Liver (tissue), 9 donors: ENCODE results near the gene KDM2A. TPM values are rescaled to one million over a fixed set of nuclear protein-coding genes. Genes with fewer than 3 reads are reported as not detected.
A peak's percentile ranks its signal among the peaks of the same experiment; 100 is the strongest.

Source experiments
- DNase-seq: peaks from one replicate; pipeline ENCODE4 v3.0.0-alpha.2; 2017; ENCODE audit warnings: low spot score
- H3K27ac ChIP-seq, 2 donors: one replicate each; pipeline ENCODE4 v1.7.0; 2013; ENCODE audit warnings: inconsistent platforms in 2 of 2, low read length in 2 of 2, control low read depth in 1 of 2, low read depth in 1 of 2, mild to moderate bottlenecking in 1 of 2
- H3K27me3 ChIP-seq, 4 donors: one replicate each; pipeline versions ENCODE4 v1.6.1 to v1.7.0; 2013; ENCODE audit warnings: low read length in 3 of 4, inconsistent platforms in 1 of 4, mild to moderate bottlenecking in 1 of 4, moderate library complexity in 1 of 4; ENCODE audit not compliant: control insufficient read depth in 4 of 4, insufficient read depth in 4 of 4
- H3K36me3 ChIP-seq, 4 donors: one replicate each; pipeline versions ENCODE4 v1.6.1 to v1.7.0; 2013; ENCODE audit warnings: low read length in 3 of 4, mild to moderate bottlenecking in 3 of 4, low read depth in 1 of 4, moderate library complexity in 1 of 4; ENCODE audit not compliant: control insufficient read depth in 4 of 4, insufficient read depth in 3 of 4
- H3K4me1 ChIP-seq, 4 donors: one replicate each; pipeline versions ENCODE4 v1.6.1 to v1.7.0; 2013; ENCODE audit warnings: low read length in 3 of 4, mild to moderate bottlenecking in 3 of 4, moderate library complexity in 1 of 4; ENCODE audit not compliant: control insufficient read depth in 4 of 4, insufficient read depth in 4 of 4
- H3K4me3 ChIP-seq, 3 donors: one replicate each; pipeline versions ENCODE4 v1.6.1 to v1.7.0; 2013; ENCODE audit warnings: low read length in 3 of 3, control low read depth in 1 of 3, low read depth in 1 of 3, mild to moderate bottlenecking in 1 of 3
- H3K9ac ChIP-seq, 2 donors: one replicate each; pipeline ENCODE4 v1.7.0; 2013; ENCODE audit warnings: low read length in 2 of 2, mild to moderate bottlenecking in 2 of 2, moderate library complexity in 2 of 2, control low read depth in 1 of 2, low read depth in 1 of 2
- H3K9me3 ChIP-seq, 4 donors: one replicate each; pipeline versions ENCODE4 v1.6.1 to v1.7.0; 2013; ENCODE audit warnings: low read length in 3 of 4; ENCODE audit not compliant: control insufficient read depth in 4 of 4
- EGR1 ChIP-seq, 2 donors: IDR thresholded peaks; 2 replicates each; pipeline ENCODE4 v1.6.1; 2016 to 2018; ENCODE audit warnings: antibody characterized with exemption in 2 of 2, low read depth in 2 of 2
- FOXA2 ChIP-seq: IDR thresholded peaks from 2 replicates; pipeline ENCODE4 v1.6.1; 2016; ENCODE audit warnings: antibody characterized with exemption
- GABPA ChIP-seq, 2 donors: IDR thresholded peaks in 1 of 2; conservative IDR thresholded peaks in 1 of 2; 2 replicates each; pipeline ENCODE4 v1.6.1; 2016; ENCODE audit warnings: antibody characterized with exemption in 2 of 2, mild to moderate bottlenecking in 1 of 2, moderate library complexity in 1 of 2
- HNF4A ChIP-seq, 2 donors: conservative IDR thresholded peaks; 2 replicates each; pipeline ENCODE4 v1.6.1; 2016; ENCODE audit warnings: antibody characterized with exemption in 2 of 2, mild to moderate bottlenecking in 2 of 2
- HNF4G ChIP-seq: IDR thresholded peaks from 2 replicates; pipeline ENCODE4 v1.6.1; 2016; ENCODE audit warnings: antibody characterized with exemption
- RAD21 ChIP-seq, 2 donors: IDR thresholded peaks; 2 replicates each; pipeline ENCODE4 v1.6.1; 2016; ENCODE audit warnings: antibody characterized with exemption in 2 of 2, mild to moderate bottlenecking in 2 of 2
- RXRA ChIP-seq, 2 donors: IDR thresholded peaks; 2 replicates each; pipeline ENCODE4 v1.6.1; 2017 to 2018; ENCODE audit warnings: antibody characterized with exemption in 2 of 2, mild to moderate bottlenecking in 1 of 2
- SP1 ChIP-seq: IDR thresholded peaks from 2 replicates; pipeline ENCODE4 v1.6.1; 2018; ENCODE audit warnings: antibody characterized with exemption, mild to moderate bottlenecking
- TAF1 ChIP-seq: conservative IDR thresholded peaks from 2 replicates; pipeline ENCODE4 v1.6.1; 2016; ENCODE audit warnings: antibody characterized with exemption, mild to moderate bottlenecking
- YY1 ChIP-seq: IDR thresholded peaks from 2 replicates; pipeline ENCODE4 v1.6.1; 2016; ENCODE audit warnings: antibody characterized with exemption, mild to moderate bottlenecking
- WGBS: extraction: QIAGEN DNeasy Blood & Tissue Kit; methylation state at CpG from one replicate; pipeline ENCODE4 v1.1.7; 2013; 5-methylcytosine and 5-hydroxymethylcytosine counted together
- polyA plus RNA-seq, 2 donors: library from polyadenylated mRNA; stranded (reverse) in 1 of 2; unstranded in 1 of 2; fragments of 200-250 nt in 1 of 2; fragments of >200 nt in 1 of 2; fragmentation: Nextera tagmentation in 1 of 2; extraction: Ambion mirVana in 1 of 2; gene quantifications; one replicate each; pipeline versions ENCODE4 v1.2.1 to v1.2.3, GENCODE V29; 2013 to 2015
- total RNA-seq, 2 donors: library from RNA; depleted of rRNA; stranded (reverse); fragments of >200 nt; gene quantifications; one replicate each; pipeline ENCODE4 v1.2.3, GENCODE V29; 2014
- TF ChIP-seq, protein P1 (sequence below): IDR thresholded peaks from 2 replicates; pipeline ENCODE4 v1.6.1; 2016; ENCODE audit warnings: antibody characterized with exemption, mild to moderate bottlenecking
- TF ChIP-seq, protein P2 (sequence below): fragments of 150-350 bp; IDR thresholded peaks from 2 replicates; pipeline ENCODE4 v1.5.1; 2017; ENCODE audit warnings: improper control_type of control experiment, low read depth, low read length; ENCODE audit not compliant: missing input control
- TF ChIP-seq, protein P3 (sequence below): IDR thresholded peaks from 2 replicates; pipeline ENCODE4 v1.6.1; 2016; ENCODE audit warnings: antibody characterized with exemption
- TF ChIP-seq, protein P4 (sequence below): IDR thresholded peaks from 2 replicates; pipeline ENCODE4 v1.6.1; 2016; ENCODE audit warnings: antibody characterized with exemption
- donor health status: healthy.
- donor health status: healthy.
- donor health status: healthy.
- donor health status: healthy.
- donor health status: healthy.

The KDM2A gene
- total and polyA plus RNA-seq, 4 donors = 8.3 to 44.9 (median 22.4) TPM

DNA sequence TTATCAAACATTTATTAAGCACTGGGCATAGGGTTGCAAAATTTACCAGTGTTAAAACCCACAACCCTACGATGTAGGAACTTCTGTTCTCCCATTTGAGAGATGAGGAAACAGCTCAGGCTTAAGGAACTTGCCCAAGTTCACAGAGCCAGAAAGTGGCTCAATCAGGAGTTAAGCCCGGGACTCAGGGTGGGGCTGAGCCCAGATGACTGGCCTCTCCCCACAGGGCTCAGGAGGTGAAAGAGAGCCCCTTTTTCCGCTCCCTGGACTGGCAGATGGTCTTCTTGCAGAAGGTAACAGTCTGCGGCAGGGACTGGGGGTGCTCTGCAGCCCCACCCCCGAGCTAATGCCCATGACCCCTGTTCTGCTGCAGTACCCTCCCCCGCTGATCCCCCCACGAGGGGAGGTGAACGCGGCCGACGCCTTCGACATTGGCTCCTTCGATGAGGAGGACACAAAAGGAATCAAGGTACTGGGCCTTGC is 164.5 kb downstream of the KDM2A start:
- peak overlapping the region; percentile 26 to 42 for H3K27ac ChIP-seq
- TF ChIP-seq EGR1 (IDR thresholded peaks at IDR 0.05; ENCODE audit: low read depth in 2 of 2) (no peak), HNF4A (conservative IDR thresholded peaks at IDR 0.05) (no peak), TAF1 (no peak), HNF4G (no peak), SP1 (no peak), GABPA (IDR thresholded peaks at IDR 0.05 in 1 of 2, conservative IDR thresholded peaks at IDR 0.05 in 1 of 2) (no peak), RXRA (IDR thresholded peaks at IDR 0.05) (no peak)
- TF ChIP-seq, protein P1, sequence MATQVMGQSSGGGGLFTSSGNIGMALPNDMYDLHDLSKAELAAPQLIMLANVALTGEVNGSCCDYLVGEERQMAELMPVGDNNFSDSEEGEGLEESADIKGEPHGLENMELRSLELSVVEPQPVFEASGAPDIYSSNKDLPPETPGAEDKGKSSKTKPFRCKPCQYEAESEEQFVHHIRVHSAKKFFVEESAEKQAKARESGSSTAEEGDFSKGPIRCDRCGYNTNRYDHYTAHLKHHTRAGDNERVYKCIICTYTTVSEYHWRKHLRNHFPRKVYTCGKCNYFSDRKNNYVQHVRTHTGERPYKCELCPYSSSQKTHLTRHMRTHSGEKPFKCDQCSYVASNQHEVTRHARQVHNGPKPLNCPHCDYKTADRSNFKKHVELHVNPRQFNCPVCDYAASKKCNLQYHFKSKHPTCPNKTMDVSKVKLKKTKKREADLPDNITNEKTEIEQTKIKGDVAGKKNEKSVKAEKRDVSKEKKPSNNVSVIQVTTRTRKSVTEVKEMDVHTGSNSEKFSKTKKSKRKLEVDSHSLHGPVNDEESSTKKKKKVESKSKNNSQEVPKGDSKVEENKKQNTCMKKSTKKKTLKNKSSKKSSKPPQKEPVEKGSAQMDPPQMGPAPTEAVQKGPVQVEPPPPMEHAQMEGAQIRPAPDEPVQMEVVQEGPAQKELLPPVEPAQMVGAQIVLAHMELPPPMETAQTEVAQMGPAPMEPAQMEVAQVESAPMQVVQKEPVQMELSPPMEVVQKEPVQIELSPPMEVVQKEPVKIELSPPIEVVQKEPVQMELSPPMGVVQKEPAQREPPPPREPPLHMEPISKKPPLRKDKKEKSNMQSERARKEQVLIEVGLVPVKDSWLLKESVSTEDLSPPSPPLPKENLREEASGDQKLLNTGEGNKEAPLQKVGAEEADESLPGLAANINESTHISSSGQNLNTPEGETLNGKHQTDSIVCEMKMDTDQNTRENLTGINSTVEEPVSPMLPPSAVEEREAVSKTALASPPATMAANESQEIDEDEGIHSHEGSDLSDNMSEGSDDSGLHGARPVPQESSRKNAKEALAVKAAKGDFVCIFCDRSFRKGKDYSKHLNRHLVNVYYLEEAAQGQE = no peak
- TF ChIP-seq, protein P2, sequence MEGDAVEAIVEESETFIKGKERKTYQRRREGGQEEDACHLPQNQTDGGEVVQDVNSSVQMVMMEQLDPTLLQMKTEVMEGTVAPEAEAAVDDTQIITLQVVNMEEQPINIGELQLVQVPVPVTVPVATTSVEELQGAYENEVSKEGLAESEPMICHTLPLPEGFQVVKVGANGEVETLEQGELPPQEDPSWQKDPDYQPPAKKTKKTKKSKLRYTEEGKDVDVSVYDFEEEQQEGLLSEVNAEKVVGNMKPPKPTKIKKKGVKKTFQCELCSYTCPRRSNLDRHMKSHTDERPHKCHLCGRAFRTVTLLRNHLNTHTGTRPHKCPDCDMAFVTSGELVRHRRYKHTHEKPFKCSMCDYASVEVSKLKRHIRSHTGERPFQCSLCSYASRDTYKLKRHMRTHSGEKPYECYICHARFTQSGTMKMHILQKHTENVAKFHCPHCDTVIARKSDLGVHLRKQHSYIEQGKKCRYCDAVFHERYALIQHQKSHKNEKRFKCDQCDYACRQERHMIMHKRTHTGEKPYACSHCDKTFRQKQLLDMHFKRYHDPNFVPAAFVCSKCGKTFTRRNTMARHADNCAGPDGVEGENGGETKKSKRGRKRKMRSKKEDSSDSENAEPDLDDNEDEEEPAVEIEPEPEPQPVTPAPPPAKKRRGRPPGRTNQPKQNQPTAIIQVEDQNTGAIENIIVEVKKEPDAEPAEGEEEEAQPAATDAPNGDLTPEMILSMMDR = no peak
- TF ChIP-seq, protein P3, sequence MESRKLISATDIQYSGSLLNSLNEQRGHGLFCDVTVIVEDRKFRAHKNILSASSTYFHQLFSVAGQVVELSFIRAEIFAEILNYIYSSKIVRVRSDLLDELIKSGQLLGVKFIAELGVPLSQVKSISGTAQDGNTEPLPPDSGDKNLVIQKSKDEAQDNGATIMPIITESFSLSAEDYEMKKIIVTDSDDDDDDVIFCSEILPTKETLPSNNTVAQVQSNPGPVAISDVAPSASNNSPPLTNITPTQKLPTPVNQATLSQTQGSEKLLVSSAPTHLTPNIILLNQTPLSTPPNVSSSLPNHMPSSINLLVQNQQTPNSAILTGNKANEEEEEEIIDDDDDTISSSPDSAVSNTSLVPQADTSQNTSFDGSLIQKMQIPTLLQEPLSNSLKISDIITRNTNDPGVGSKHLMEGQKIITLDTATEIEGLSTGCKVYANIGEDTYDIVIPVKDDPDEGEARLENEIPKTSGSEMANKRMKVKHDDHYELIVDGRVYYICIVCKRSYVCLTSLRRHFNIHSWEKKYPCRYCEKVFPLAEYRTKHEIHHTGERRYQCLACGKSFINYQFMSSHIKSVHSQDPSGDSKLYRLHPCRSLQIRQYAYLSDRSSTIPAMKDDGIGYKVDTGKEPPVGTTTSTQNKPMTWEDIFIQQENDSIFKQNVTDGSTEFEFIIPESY = no peak
- peaks cover 21 to 55% (median 31%) of the 10 kb centered on the region in 4 donors for H3K36me3 ChIP-seq
- 86% methylated on average over 13 of the region's 13 CpGs for WGBS
- no peak overlapping the region for H3K4me3 ChIP-seq
- H3K9ac ChIP-seq = no peak overlapping the region
- H3K4me1 ChIP-seq = peaks cover 0 to 19% (median 11%) of the 10 kb centered on the region in 4 donors
- no peak for DNase-seq
- no peaks in the 10 kb centered on the region for H3K27me3 ChIP-seq
- no peaks in the 10 kb centered on the region for H3K9me3 ChIP-seq

DNA sequence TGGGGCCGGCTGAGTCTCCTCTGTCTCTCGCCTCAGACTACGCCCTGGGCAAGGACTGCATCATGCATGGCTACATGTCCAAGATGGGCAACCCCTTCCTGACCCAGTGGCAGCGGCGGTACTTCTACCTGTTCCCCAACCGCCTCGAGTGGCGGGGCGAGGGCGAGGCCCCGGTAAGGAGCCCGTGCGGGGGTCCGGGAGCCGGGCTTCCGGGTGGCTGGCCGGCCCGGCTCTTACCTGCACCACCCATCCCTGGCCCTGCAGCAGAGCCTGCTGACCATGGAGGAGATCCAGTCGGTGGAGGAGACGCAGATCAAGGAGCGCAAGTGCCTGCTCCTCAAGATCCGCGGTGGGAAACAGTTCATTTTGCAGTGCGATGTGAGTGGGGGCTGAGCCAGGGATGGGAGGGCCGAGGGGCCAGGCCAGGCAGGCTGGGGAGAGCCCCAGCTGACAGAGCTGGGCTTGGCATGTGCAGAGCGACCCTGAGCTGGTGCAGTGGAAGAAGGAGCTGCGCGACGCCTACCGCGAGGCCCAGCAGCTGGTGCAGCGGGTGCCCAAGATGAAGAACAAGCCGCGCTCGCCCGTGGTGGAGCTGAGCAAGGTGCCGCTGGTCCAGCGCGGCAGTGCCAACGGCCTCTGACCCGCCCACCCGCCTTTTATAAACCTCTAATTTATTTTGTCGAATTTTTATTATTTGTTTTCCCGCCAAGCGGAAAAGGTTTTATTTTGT is 165.9 kb downstream of the KDM2A start:
- Histone ChIP-seq H3K27ac (no peak overlapping the region), H3K9me3 (no peaks in the 10 kb centered on the region), H3K27me3 (no peaks in the 10 kb centered on the region), H3K4me1 (peaks cover 0 to 21% (median 13%) of the 10 kb centered on the region in 4 donors), H3K36me3 (peaks cover 17 to 46% (median 25%) of the 10 kb centered on the region in 4 donors), H3K9ac (no peak overlapping the region), H3K4me3 (peak overlapping the region in 1 of 3 donors; percentile 2)
- 89% methylated on average over 45 of the region's 45 CpGs for WGBS
- TF ChIP-seq YY1 (no peak), EGR1 (IDR thresholded peaks at IDR 0.05; ENCODE audit: low read depth in 2 of 2) (no peak), TAF1 (no peak), FOXA2 (no peak), HNF4A (conservative IDR thresholded peaks at IDR 0.05) (no peak), HNF4G (no peak), RAD21 (IDR thresholded peaks at IDR 0.05) (no peak)
- TF ChIP-seq, protein P4, sequence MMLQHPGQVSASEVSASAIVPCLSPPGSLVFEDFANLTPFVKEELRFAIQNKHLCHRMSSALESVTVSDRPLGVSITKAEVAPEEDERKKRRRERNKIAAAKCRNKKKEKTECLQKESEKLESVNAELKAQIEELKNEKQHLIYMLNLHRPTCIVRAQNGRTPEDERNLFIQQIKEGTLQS = no peak
- DNase-seq = no peak
